ENCODE data around the gene GID8. TPM values are rescaled to one million over a fixed set of nuclear protein-coding genes. Genes with fewer than 3 reads are reported as not detected.

Gene GID8
- total and polyA plus RNA-seq, 2 donors (not counting 1 experiment from before 2014, with no cell fraction given) = 12.4 to 47.4 TPM

DNA sequence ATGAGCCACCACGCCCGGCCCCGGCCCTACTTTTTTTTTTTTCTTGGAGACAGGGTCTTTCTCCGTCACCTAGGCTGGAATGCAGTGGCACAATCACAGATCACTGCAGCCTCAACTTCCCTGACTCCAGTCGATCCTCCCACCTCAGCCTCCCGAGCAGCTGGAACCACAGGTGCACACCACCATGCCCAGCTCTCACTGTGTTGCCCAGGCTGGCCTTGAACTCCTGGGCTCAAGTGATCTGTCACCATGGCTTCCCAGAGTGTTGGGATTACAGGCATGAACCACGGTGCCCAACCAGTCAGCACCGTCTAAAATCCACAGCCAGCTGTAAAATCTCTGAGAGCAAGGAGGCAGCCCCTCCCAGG lies 32.0 kb downstream of the GID8 start:
- H3K27ac ChIP-seq (ENCODE audit: low read length in 2 of 2) = no peak overlapping the region
- POLR2A ChIA-PET = no interaction called here
- H3K79me2 ChIP-seq (ENCODE audit: control insufficient read depth, insufficient read depth, low read length) = no peaks in the 10 kb centered on the region
- H3K4me3 ChIP-seq (ENCODE audit: control extremely low read depth in 1 of 5, extremely low read depth in 1 of 5, insufficient read depth in 1 of 5, low read depth in 2 of 5, low read length in 4 of 5) = no peak overlapping the region
- CTCF ChIA-PET = interaction anchor here (1.3 to 3.9 kb wide), 5 partner anchors 10 to 175 kb away, joined by 3 to 36 read pairs (median 4); no protein-coding TSS in a partner anchor
- 84% methylated on average over 8 of the region's 8 CpGs for WGBS (ENCODE audit: insufficient coverage)
- H3K27me3 Mint-ChIP-seq = peaks cover 29% of the 10 kb centered on the region
- H3K27ac Mint-ChIP-seq = no peak overlapping the region
- H3K4me3 Mint-ChIP-seq = no peak overlapping the region
- no peak overlapping the region for H3K9ac ChIP-seq (ENCODE audit: low read length)
- H3K4me2 ChIP-seq (replicated peaks; ENCODE audit: low read depth, low read length, poor library complexity, severe bottlenecking) = no peak overlapping the region
- no peak overlapping the region for H2AFZ ChIP-seq (ENCODE audit: insufficient read depth, low read depth, low read length, poor library complexity, severe bottlenecking)
- H3K4me1 Mint-ChIP-seq = peaks cover 21% of the 10 kb centered on the region
- intact Hi-C loops (cut with micrococcal nuclease) = no loop called here
- ATAC-seq (ENCODE audit: low read depth) (no peak), DNase-seq (no peak)
- peaks cover 0 to 5% of the 10 kb centered on the region in 2 experiments for H3K36me3 ChIP-seq (replicated peaks in 1 of 2; ENCODE audit: control extremely low read depth in 1 of 2, control insufficient read depth in 1 of 2, extremely low read depth in 1 of 2, insufficient read depth in 2 of 2, low read length in 1 of 2)
- peaks cover 0 to 41% (median 18%) of the 10 kb centered on the region in 4 experiments for H3K27me3 ChIP-seq (replicated peaks in 1 of 4; ENCODE audit: control extremely low read depth in 1 of 4, control insufficient read depth in 3 of 4, insufficient read depth in 4 of 4, low read length in 3 of 4)
- H3K9me3 Mint-ChIP-seq (ENCODE audit: insufficient read depth) = no peaks in the 10 kb centered on the region
- TF ChIP-seq, protein P1, sequence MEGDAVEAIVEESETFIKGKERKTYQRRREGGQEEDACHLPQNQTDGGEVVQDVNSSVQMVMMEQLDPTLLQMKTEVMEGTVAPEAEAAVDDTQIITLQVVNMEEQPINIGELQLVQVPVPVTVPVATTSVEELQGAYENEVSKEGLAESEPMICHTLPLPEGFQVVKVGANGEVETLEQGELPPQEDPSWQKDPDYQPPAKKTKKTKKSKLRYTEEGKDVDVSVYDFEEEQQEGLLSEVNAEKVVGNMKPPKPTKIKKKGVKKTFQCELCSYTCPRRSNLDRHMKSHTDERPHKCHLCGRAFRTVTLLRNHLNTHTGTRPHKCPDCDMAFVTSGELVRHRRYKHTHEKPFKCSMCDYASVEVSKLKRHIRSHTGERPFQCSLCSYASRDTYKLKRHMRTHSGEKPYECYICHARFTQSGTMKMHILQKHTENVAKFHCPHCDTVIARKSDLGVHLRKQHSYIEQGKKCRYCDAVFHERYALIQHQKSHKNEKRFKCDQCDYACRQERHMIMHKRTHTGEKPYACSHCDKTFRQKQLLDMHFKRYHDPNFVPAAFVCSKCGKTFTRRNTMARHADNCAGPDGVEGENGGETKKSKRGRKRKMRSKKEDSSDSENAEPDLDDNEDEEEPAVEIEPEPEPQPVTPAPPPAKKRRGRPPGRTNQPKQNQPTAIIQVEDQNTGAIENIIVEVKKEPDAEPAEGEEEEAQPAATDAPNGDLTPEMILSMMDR (IDR thresholded peaks at IDR 0.05) = no peak
- no peak for TF ChIP-seq EZH2 (IDR thresholded peaks at IDR 0.05; ENCODE audit: borderline replicate concordance, insufficient read depth, low read depth, low read length, poor library complexity, severe bottlenecking)
- H3K9me3 ChIP-seq (ENCODE audit: control extremely low read depth in 1 of 3, control insufficient read depth in 2 of 3, insufficient read depth in 1 of 3, low read length in 2 of 3) = peaks cover 0 to 5% (median 0%) of the 10 kb centered on the region in 3 donors
- H3K4me1 ChIP-seq (ENCODE audit: control insufficient read depth in 2 of 2, insufficient read depth in 2 of 2, low read length in 2 of 2) = peaks cover 11 to 18% of the 10 kb centered on the region in 2 donors
- H4K20me1 ChIP-seq (ENCODE audit: control insufficient read depth, insufficient read depth, low read length, poor library complexity, severe bottlenecking) = peaks cover 5% of the 10 kb centered on the region

DNA sequence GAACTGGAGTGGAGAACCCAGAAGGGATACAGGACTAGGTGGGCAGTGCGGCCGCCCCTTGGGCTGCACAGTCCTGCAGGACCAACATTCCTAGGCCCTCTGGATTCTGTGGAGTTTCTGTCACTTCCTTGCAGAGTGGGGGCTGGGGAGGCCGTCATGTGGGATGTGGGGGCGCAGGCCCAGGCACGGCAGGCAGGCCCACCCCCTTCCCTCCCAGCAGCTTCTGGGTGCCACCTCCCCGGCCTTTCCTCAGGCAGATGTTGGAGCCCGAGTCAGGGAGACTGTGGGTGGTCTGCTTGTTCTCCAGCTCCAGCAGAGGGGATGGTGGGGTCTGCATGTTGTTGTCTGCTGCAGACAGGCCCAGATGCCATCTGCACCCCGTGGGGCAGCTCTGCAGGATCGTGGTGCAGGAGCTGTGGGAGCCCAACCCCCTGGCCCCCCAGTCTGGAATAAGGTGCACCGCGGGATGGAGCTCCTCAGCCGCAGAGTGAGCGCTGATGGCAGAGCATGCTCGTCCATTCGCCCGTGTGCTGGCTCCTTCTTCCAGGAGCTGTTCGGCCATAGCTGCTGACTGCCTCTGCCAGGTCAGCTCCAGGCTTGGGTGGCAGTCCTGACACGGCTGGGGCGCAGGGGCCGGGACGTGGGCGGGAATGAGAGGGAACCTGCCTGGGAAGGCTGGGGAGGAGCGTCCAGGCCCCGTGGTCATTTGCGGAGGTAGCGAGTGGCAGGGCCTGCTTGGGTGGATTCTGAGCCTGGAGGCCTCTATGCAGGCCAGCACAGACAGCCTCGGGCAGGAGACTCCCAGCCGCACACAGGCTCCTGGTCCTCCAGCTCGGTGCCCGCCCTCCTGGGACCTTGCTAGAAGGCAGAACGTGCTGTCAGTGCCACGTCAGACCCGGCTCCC lies 32.6 kb downstream of the GID8 start:
- 63% methylated on average over 30 of the region's 33 CpGs for WGBS (ENCODE audit: insufficient coverage)
- no peak overlapping the region for H3K4me3 Mint-ChIP-seq
- peaks cover 21% of the 10 kb centered on the region for H3K4me1 Mint-ChIP-seq
- CTCF ChIA-PET = interaction anchor here (0.7 to 3.9 kb wide), 8 partner anchors 10 to 176 kb away, joined by 3 to 36 read pairs (median 4); no protein-coding TSS in a partner anchor
- intact Hi-C loops (cut with micrococcal nuclease) = no loop called here
- Histone ChIP-seq H3K4me1 (ENCODE audit: control insufficient read depth in 2 of 2, insufficient read depth in 2 of 2, low read length in 2 of 2) (peaks cover 11 to 18% of the 10 kb centered on the region in 2 donors), H2AFZ (ENCODE audit: insufficient read depth, low read depth, low read length, poor library complexity, severe bottlenecking) (no peak overlapping the region), H3K4me3 (ENCODE audit: control extremely low read depth in 1 of 5, extremely low read depth in 1 of 5, insufficient read depth in 1 of 5, low read depth in 2 of 5, low read length in 4 of 5) (no peak overlapping the region), H3K36me3 (replicated peaks in 1 of 2; ENCODE audit: control extremely low read depth in 1 of 2, control insufficient read depth in 1 of 2, extremely low read depth in 1 of 2, insufficient read depth in 2 of 2, low read length in 1 of 2) (no peaks in the 10 kb centered on the region), H3K27me3 (replicated peaks in 1 of 4; ENCODE audit: control extremely low read depth in 1 of 4, control insufficient read depth in 3 of 4, insufficient read depth in 4 of 4, low read length in 3 of 4) (peaks cover 0 to 48% (median 21%) of the 10 kb centered on the region in 4 experiments), H4K20me1 (ENCODE audit: control insufficient read depth, insufficient read depth, low read length, poor library complexity, severe bottlenecking) (no peaks in the 10 kb centered on the region), H3K9ac (ENCODE audit: low read length) (no peak overlapping the region), H3K79me2 (ENCODE audit: control insufficient read depth, insufficient read depth, low read length) (no peaks in the 10 kb centered on the region), H3K9me3 (ENCODE audit: control extremely low read depth in 1 of 3, control insufficient read depth in 2 of 3, insufficient read depth in 1 of 3, low read length in 2 of 3) (peaks cover 0 to 9% (median 0%) of the 10 kb centered on the region in 3 donors), H3K4me2 (replicated peaks; ENCODE audit: low read depth, low read length, poor library complexity, severe bottlenecking) (no peak overlapping the region), H3K27ac (ENCODE audit: low read length in 2 of 2) (no peak overlapping the region)
- POLR2A ChIA-PET = no interaction called here
- no peaks in the 10 kb centered on the region for H3K9me3 Mint-ChIP-seq (ENCODE audit: insufficient read depth)
- no peak for DNase-seq
- no peak for ATAC-seq (ENCODE audit: low read depth)
- TF ChIP-seq EZH2 (IDR thresholded peaks at IDR 0.05; ENCODE audit: borderline replicate concordance, insufficient read depth, low read depth, low read length, poor library complexity, severe bottlenecking) = no peak
- TF ChIP-seq, protein P1 (IDR thresholded peaks at IDR 0.05) = no peak
- H3K27me3 Mint-ChIP-seq = peaks cover 30% of the 10 kb centered on the region
- H3K27ac Mint-ChIP-seq = no peak overlapping the region
